Esophagus squamous epithelium (tissue), 4 donors: ENCODE data around the gene IDUA.

Source experiments
- CTCF ChIP-seq, 6 experiments: fragments of 450-650 bp in 4 of 6; fragments of 200-600 bp in 2 of 6; sonication (generic) in 2 of 6; IDR thresholded peaks; one replicate each; pipeline ENCODE4 v1.5.1; 2016 to 2019; ENCODE audit warnings: antibody characterized with exemption in 6 of 6, mild to moderate bottlenecking in 4 of 6, moderate library complexity in 4 of 6
- POLR2A ChIP-seq, 4 donors: fragments of 450-650 bp; IDR thresholded peaks; one replicate each; pipeline ENCODE4 v1.6.1; 2017; ENCODE audit warnings: antibody characterized with exemption in 4 of 4, mild to moderate bottlenecking in 4 of 4, moderate library complexity in 3 of 4

- TF ChIP-seq CTCF (IDR thresholded peaks at IDR 0.05) (no peak), POLR2A (IDR thresholded peaks at IDR 0.05) (no peak)
Observed at GRCh38 chr4:999882-1000425, 13.1 kb downstream of the IDUA start.
